ENCODE data around the gene HIGD1A. TPM values are rescaled to one million over a fixed set of nuclear protein-coding genes. Genes with fewer than 3 reads are reported as not detected.

The HIGD1A gene
- total RNA-seq, 1 experiment from 2014 or later = 77.6 TPM

DNA sequence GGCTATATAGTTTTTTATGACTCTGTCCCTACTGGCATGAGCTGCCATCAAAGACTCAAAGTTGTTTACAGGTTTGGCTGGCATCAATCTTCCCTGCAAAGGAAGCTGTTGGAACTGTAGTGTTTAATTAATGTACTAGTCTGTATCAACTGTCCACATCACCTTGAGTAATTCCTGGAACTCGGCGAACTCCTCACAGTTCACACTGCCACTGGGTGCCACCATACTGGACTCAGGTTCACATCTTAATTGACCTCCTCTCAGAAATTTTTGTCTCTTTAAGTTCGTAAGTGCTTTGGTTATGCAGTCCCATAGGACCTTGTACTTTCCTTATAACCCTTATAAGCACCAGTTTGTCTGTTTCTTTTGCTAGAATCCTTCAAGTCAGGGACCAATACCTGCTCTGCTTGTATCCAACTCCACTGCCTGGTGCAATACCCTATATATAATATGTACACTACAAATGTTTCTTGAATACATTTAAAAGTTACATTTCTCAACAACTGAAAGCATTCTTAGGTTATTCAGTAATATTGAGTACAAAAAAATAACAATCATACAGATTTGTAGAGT lies 3.2 kb downstream of the HIGD1A start:
- no peak overlapping the region for H3K9ac ChIP-seq (ENCODE audit: extremely low read depth, insufficient read length, low read length)
- Mint-ChIP-seq H3K36me3 (ENCODE audit: insufficient read depth in 1 of 3, low read depth in 3 of 3) (peaks cover 5 to 8% (median 6%) of the 10 kb centered on the region in 3 experiments; a peak in 6 of 7 replicates), H3K27me3 (ENCODE audit: low read depth) (peaks cover 12% of the 10 kb centered on the region), H3K27ac (peak overlapping the region in 2 of 3 experiments; percentile 1 to 7; a peak in 3 of 7 replicates), H3K4me3 (no peak overlapping the region), H3K4me1 (peaks cover 40 to 46% of the 10 kb centered on the region in 2 experiments), H3K9me3 (no peaks in the 10 kb centered on the region)
- no peaks in the 10 kb centered on the region for H4K20me1 ChIP-seq (ENCODE audit: control insufficient read depth, insufficient read depth, insufficient read length)
- no peak overlapping the region for H2BK20ac ChIP-seq (ENCODE audit: low read depth, low read length, poor library complexity, severe bottlenecking)
- H3K23ac ChIP-seq (ENCODE audit: insufficient read length, low read depth, low read length) = no peak overlapping the region
- H3K56ac ChIP-seq (ENCODE audit: insufficient read length, low read depth, low read length) = no peak overlapping the region
- peaks cover 2% of the 10 kb centered on the region for H3K79me1 ChIP-seq (ENCODE audit: insufficient read depth, low read depth, low read length, poor library complexity, severe bottlenecking)
- peaks cover 4% of the 10 kb centered on the region; the same call in 1 of the 2 replicates for H3K27me3 ChIP-seq (ENCODE audit: insufficient read depth, low read length)
- H2BK12ac ChIP-seq (ENCODE audit: insufficient read length, low read depth, low read length) = no peak overlapping the region
- no peak overlapping the region for H2BK15ac ChIP-seq (ENCODE audit: low read depth, low read length)
- peaks cover 2% of the 10 kb centered on the region for H3K4me1 ChIP-seq (ENCODE audit: insufficient read depth, low read length)
- H3T11ph ChIP-seq (ENCODE audit: low read length) = no peak overlapping the region
- no peak overlapping the region for H2AK5ac ChIP-seq (ENCODE audit: insufficient read length, low read length)
- no peak overlapping the region for H4K8ac ChIP-seq (replicated peaks; ENCODE audit: insufficient read length, low read depth, low read length)
- DNase-seq = no peak
- no peak overlapping the region for H2AFZ ChIP-seq (ENCODE audit: low read length)
- H4K91ac ChIP-seq (ENCODE audit: insufficient read length, low read depth, low read length) = no peak overlapping the region
- H3K4me2 ChIP-seq (ENCODE audit: insufficient read depth, insufficient read length, low read length) = no peak overlapping the region
- H3K18ac ChIP-seq (ENCODE audit: insufficient read length, low read depth, low read length) = no peak overlapping the region
- H3K23me2 ChIP-seq (ENCODE audit: insufficient read length, low read depth, low read length, poor library complexity, severe bottlenecking) = peaks cover 10% of the 10 kb centered on the region
- no peak overlapping the region for H2BK120ac ChIP-seq (ENCODE audit: low read depth, low read length, poor library complexity, severe bottlenecking)
- H3K4ac ChIP-seq (ENCODE audit: low read depth, low read length) = no peak overlapping the region
- H3K9me3 ChIP-seq (ENCODE audit: control insufficient read depth, low read depth, low read length) = no peaks in the 10 kb centered on the region
- no peak overlapping the region for H3K14ac ChIP-seq (ENCODE audit: insufficient read depth, low read length)
- H3K79me2 ChIP-seq (ENCODE audit: insufficient read depth, low read length) = peaks cover 14% of the 10 kb centered on the region; the same call in 1 of the 2 replicates
- no peak overlapping the region for H4K5ac ChIP-seq (ENCODE audit: insufficient read length, low read depth, low read length)
- H2BK5ac ChIP-seq (ENCODE audit: insufficient read length, low read length) = no peak overlapping the region
- H3K27ac ChIP-seq (ENCODE audit: insufficient read length, low read depth, low read length) = no peak overlapping the region
- TF ChIP-seq, protein P1, sequence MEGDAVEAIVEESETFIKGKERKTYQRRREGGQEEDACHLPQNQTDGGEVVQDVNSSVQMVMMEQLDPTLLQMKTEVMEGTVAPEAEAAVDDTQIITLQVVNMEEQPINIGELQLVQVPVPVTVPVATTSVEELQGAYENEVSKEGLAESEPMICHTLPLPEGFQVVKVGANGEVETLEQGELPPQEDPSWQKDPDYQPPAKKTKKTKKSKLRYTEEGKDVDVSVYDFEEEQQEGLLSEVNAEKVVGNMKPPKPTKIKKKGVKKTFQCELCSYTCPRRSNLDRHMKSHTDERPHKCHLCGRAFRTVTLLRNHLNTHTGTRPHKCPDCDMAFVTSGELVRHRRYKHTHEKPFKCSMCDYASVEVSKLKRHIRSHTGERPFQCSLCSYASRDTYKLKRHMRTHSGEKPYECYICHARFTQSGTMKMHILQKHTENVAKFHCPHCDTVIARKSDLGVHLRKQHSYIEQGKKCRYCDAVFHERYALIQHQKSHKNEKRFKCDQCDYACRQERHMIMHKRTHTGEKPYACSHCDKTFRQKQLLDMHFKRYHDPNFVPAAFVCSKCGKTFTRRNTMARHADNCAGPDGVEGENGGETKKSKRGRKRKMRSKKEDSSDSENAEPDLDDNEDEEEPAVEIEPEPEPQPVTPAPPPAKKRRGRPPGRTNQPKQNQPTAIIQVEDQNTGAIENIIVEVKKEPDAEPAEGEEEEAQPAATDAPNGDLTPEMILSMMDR (conservative IDR thresholded peaks at IDR 0.05) = no peak
- no CpG with 5 or more reads among the region's 3 CpGs for WGBS (ENCODE audit: extremely low coverage, insufficient read length, low lambda C conversion rate)
